Activated naive CD4-positive, alpha-beta T cell treated with anti-CD3 and anti-CD28 coated beads, Interleukin-2, amount 10 ng/mL, durations not matched to agents 7 days and 5 days (primary cell): ENCODE results near the gene FGF19.

ENCODE experiments used
- CTCF ChIA-PET: fragments of 350-600 bp; sonication (Branson Sonifier 250); formaldehyde crosslinking; loops from one replicate; lab custom pipeline; 2021; ENCODE audit warnings: antibody characterized with exemption; lab: Charles Lee
- DNase-seq: peaks from one replicate; pipeline ENCODE4 v3.0.0-alpha.2; 2020
- H3K27ac Mint-ChIP-seq: one replicate; pipeline ENCODE4 v1.8.0; 2021; ENCODE audit warnings: mild to moderate bottlenecking, moderate library complexity, mixed read lengths
- H3K27me3 Mint-ChIP-seq: one replicate; pipeline ENCODE4 v1.8.0; 2021; ENCODE audit warnings: mild to moderate bottlenecking, mixed read lengths
- H3K36me3 Mint-ChIP-seq: one replicate; pipeline ENCODE4 v1.8.0; 2021; ENCODE audit warnings: mixed read lengths
- H3K4me1 Mint-ChIP-seq: one replicate; pipeline ENCODE4 v1.8.0; 2021; ENCODE audit warnings: mixed read lengths
- H3K4me3 Mint-ChIP-seq: one replicate; pipeline ENCODE4 v1.8.0; 2021; ENCODE audit warnings: mild to moderate bottlenecking, moderate library complexity, mixed read lengths
- H3K9me3 Mint-ChIP-seq: one replicate; pipeline ENCODE4 v1.8.0; 2021; ENCODE audit warnings: mixed read lengths

FGF19 gene

DNA sequence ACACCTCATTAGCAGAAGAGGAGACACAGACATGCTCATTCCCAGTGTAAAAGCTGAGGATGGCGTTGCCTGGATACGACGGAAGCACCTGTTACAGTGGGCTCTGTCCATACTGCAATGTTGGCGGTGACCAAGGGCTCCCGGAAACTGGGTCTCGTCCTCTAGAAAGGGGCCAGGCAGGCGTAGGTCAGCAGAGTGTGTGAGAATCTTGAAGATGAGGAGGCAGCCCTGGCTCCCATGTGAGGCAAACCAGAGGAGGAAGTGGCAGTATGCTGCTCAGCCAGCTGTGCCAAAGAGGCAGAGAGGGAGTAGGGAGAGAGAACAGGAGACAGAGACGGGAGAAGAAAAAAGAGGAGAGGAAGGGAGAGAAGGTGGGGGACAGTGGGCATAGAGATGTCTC is 38.9 kb downstream of the FGF19 start:
- H3K27ac Mint-ChIP-seq = no peak overlapping the region
- no peaks in the 10 kb centered on the region for H3K4me1 Mint-ChIP-seq
- CTCF ChIA-PET = no interaction called here
- peaks cover 9% of the 10 kb centered on the region for H3K36me3 Mint-ChIP-seq
- H3K9me3 Mint-ChIP-seq = no peaks in the 10 kb centered on the region
- H3K27me3 Mint-ChIP-seq = no peaks in the 10 kb centered on the region
- H3K4me3 Mint-ChIP-seq = no peak overlapping the region
- DNase-seq = no peak

DNA sequence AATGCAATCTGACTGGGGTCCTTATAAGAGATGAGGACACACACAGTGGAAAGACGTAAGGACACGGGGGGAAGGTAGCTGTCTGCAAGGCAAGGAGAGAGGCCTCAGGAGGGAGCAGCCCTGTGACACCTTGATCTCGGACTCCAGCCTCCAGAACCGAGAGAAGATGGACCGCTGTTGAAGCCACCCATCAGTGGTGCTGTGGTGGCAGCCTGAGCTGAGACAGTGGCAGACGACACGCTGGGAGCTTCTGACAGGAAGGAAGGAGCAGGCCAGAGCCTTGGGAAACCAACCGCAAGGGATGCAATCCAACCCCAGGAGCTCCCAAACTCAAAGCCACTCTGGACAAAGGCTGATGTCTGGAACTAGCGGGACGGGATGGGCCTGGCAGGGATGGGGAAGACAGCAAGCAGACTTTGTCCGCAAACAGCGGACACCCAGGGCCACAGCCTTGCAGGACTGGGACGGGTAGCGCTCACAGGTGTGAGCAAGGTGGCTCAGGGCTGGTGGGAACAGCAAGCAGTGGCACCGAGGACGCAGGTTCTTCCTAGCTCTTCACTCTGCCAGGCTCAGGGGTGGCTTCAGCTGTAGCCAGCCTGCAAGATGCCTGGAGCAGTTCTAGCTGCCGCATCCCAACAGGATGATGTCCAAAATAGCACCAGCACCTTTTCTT is 39.6 kb downstream of the FGF19 start:
- Mint-ChIP-seq H3K27ac (no peak overlapping the region), H3K4me1 (no peaks in the 10 kb centered on the region), H3K27me3 (no peaks in the 10 kb centered on the region), H3K4me3 (no peak overlapping the region), H3K9me3 (no peaks in the 10 kb centered on the region), H3K36me3 (peaks cover 6% of the 10 kb centered on the region)
- CTCF ChIA-PET = no interaction called here
- no peak for DNase-seq

DNA sequence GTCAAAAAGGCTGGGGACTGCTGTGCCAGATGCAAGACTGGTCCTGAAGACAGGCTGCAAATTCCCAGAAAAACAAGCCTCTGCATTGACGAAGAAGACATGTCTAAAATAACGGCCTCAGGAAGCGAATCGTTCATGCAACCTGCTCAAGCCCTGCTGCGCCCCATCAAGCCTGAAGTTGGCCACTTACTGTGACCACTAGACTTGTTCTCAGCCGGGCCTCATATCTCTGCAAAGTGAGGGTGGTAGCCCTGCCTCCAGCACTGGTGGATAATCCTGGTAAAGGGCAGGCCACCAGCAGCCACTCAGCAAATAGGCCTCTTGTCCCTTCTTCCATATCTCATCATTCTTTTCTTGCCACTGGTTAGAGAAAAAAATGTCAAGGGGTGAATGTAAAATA is 40.5 kb downstream of the FGF19 start:
- H3K9me3 Mint-ChIP-seq = no peaks in the 10 kb centered on the region
- CTCF ChIA-PET = interaction anchor here (1.0 kb wide), 1 partner anchor 563 kb away, joined by 3 read pairs; no protein-coding TSS in a partner anchor
- no peak overlapping the region for H3K4me3 Mint-ChIP-seq
- H3K36me3 Mint-ChIP-seq = peaks cover 3% of the 10 kb centered on the region
- DNase-seq = no peak
- peak overlapping the region; percentile 67 for H3K27ac Mint-ChIP-seq
- H3K4me1 Mint-ChIP-seq = no peaks in the 10 kb centered on the region
- H3K27me3 Mint-ChIP-seq = no peaks in the 10 kb centered on the region

DNA sequence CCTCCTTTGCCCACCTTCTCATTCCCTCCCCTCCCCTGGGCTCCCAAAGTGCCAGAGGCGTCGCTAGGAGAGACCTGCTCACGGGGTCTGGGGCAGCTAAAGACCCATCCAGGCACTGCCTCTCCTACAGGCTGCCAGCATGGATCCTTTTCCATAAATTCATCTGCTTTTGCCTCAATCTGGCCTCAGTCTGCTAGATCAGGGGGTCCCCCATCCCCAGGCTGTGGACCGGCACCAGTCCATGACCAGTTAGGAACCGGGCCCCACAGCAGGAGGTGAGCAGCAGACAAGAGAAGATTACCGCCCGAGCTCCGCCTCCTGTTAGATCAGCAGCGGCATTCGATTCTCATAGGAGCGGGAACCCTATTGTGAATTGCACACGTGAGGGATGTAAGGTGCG is 41.0 kb downstream of the FGF19 start:
- CTCF ChIA-PET = interaction anchor here (0.6 to 1.0 kb wide), 2 partner anchors 146 to 563 kb away, joined by 3 read pairs; no protein-coding TSS in a partner anchor
- Mint-ChIP-seq H3K27ac (no peak overlapping the region), H3K36me3 (peaks cover 2% of the 10 kb centered on the region), H3K9me3 (no peaks in the 10 kb centered on the region), H3K27me3 (no peaks in the 10 kb centered on the region), H3K4me1 (no peaks in the 10 kb centered on the region), H3K4me3 (no peak overlapping the region)
- no peak for DNase-seq

DNA sequence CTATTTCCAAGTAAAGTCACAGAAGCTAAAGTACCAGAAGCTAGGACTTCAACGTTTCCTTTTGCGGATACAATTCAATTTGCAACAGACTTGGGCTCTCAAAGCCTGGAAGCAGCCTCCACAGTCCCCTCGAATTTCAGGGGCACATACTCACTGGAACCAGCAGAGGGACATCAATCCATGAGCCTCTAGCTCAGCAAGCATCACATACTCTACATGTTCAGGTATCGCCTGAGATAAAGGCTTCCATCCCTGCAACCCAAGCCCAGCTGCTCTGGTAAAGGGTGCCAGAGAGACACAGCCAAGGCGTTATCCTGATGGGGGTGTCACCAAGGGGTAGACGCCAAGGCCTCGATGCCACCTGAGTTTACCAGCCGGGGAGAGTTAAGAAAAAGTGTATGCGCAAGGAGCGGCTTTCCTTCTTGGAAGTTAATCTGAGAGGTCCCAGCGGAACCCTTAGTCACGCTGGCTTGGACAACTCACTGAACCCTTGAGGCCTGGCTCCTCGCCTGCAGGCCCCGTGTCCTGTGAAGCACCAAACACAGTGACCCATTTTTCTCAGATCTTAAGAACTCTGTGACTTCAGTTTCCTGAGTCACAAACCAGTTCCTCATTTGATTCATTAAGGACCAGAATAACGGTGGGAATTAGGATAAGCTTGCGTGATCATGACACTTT is 41.7 kb downstream of the FGF19 start:
- no peak overlapping the region for H3K27ac Mint-ChIP-seq
- CTCF ChIA-PET = interaction anchor here (1.0 to 1.2 kb wide), 2 partner anchors 8 to 562 kb away, joined by 3 to 4 read pairs; no protein-coding TSS in a partner anchor
- H3K4me3 Mint-ChIP-seq = no peak overlapping the region
- no peaks in the 10 kb centered on the region for H3K27me3 Mint-ChIP-seq
- no peaks in the 10 kb centered on the region for H3K4me1 Mint-ChIP-seq
- H3K36me3 Mint-ChIP-seq = no peaks in the 10 kb centered on the region
- H3K9me3 Mint-ChIP-seq = no peaks in the 10 kb centered on the region
- no peak for DNase-seq

DNA sequence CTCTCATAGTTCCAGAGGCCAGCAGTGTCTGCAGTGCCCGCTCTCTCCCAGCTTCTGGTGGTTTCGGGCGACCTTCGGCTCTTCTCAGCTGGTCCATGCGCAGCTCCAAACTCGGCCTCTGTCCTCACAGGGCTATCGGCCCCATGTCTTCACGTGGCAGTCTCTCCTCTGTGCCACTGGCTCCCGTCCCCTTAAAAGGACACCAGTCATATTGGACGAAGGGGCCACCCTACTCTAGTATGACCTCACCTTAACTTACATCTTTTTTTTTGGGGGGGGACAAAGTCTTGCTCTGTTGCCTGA is 42.5 kb downstream of the FGF19 start:
- no peak for DNase-seq
- Mint-ChIP-seq H3K27ac (no peak overlapping the region), H3K9me3 (no peaks in the 10 kb centered on the region), H3K36me3 (no peaks in the 10 kb centered on the region), H3K27me3 (no peaks in the 10 kb centered on the region), H3K4me3 (no peak overlapping the region), H3K4me1 (no peaks in the 10 kb centered on the region)
- CTCF ChIA-PET = interaction anchor here (1.2 kb wide), 1 partner anchor 9 kb away, joined by 4 read pairs; no protein-coding TSS in a partner anchor

DNA sequence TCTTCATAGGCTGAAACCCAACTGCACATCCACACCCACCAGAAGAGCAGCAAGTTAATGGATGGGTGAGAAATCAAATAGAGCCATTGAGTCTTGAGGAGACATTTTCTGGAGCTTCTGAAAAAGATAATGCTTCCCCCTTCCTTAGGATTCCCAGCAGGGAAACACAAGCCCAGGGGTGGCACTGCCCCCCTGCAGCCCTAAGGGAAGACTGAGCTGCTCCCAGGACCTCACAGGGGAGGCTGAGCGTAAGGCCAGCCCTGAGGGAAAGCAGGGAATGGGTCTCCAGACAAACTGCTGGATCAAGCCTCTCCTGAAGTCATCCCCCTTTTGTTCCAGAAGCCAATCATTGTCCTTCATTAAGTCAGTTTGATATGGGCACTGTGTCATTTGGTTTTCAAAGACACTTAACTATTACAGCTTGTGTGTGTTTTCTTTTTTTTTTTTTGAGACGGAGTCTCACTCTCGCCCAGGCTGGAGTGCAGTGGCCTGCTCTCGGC is 43.8 kb downstream of the FGF19 start:
- no peaks in the 10 kb centered on the region for H3K36me3 Mint-ChIP-seq
- CTCF ChIA-PET = interaction anchor here (1.3 to 3.2 kb wide), 2 partner anchors 10 to 17 kb away, joined by 3 to 17 read pairs; no protein-coding TSS in a partner anchor
- DNase-seq = no peak
- H3K9me3 Mint-ChIP-seq = no peaks in the 10 kb centered on the region
- no peaks in the 10 kb centered on the region for H3K4me1 Mint-ChIP-seq
- H3K4me3 Mint-ChIP-seq = no peak overlapping the region
- no peak overlapping the region for H3K27ac Mint-ChIP-seq
- no peaks in the 10 kb centered on the region for H3K27me3 Mint-ChIP-seq

DNA sequence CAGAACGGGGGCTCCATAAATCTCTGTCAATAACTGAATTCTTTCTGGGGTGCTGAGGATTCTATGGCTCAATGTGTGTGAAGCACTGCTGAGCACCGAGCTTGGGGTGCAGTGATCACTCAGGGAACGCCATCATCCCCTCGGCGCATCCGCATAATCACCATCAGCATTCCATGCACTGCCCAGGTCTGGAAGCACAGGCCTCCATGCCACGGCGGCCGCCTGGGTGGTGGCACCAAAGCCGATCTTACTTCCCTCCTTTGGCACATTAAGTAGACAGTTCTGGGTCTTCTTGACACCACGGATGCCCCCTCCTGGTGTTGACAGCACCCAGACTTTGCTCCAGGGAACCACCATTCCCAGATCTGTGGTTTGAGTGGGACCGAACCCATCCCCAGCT is 44.2 kb downstream of the FGF19 start:
- Mint-ChIP-seq H3K4me1 (no peaks in the 10 kb centered on the region), H3K27me3 (no peaks in the 10 kb centered on the region), H3K36me3 (no peaks in the 10 kb centered on the region), H3K27ac (no peak overlapping the region), H3K4me3 (no peak overlapping the region), H3K9me3 (no peaks in the 10 kb centered on the region)
- CTCF ChIA-PET = interaction anchor here (1.3 to 3.2 kb wide), 2 partner anchors 11 to 17 kb away, joined by 3 to 17 read pairs; no protein-coding TSS in a partner anchor
- DNase-seq = no peak

DNA sequence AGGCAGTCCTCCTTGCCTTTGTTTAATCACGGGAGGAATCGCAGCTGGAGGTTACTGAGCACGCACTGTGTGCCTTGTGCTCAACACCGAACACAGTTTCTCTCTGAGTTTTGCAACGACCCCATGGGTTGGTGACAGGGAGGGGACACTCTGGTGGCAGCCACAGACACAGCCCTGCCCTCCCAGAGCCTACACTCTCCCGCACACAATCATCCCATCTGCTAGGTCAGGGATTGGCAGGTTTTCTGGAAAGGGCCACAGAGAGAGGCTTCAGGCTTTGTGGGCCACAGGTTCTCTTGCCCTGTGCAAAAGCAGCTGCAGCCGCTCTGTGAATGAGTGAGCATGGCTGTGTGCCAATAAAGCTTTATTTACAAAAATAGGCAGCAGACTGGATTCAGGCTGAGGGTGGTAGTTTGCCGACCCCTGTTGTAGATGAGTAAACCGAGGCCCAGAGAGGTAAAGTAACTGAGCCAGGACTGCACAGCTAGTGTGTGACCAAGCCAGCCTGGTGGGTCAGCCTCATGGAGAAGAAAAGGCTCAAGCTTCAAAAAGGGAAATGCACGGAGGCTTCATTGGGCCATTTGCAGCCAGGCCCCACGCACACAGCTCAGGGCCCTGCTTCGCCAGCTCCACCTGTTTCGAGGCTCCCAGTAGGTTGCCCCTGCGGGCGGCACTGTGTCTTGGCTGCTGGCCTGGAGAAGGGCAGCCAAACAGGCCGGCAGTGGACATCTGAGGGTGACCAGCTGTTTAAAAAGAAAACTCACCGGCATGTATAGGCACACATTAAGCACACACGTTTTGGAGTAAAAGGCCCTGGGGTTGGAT is 45.0 kb downstream of the FGF19 start:
- Mint-ChIP-seq H3K4me1 (no peaks in the 10 kb centered on the region), H3K4me3 (no peak overlapping the region), H3K9me3 (no peaks in the 10 kb centered on the region), H3K36me3 (no peaks in the 10 kb centered on the region), H3K27me3 (no peaks in the 10 kb centered on the region), H3K27ac (no peak overlapping the region)
- DNase-seq = no peak
- CTCF ChIA-PET = interaction anchor here (0.6 to 3.2 kb wide), 4 partner anchors 9 to 1244 kb away, joined by 3 to 17 read pairs (median 3); no protein-coding TSS in a partner anchor

DNA sequence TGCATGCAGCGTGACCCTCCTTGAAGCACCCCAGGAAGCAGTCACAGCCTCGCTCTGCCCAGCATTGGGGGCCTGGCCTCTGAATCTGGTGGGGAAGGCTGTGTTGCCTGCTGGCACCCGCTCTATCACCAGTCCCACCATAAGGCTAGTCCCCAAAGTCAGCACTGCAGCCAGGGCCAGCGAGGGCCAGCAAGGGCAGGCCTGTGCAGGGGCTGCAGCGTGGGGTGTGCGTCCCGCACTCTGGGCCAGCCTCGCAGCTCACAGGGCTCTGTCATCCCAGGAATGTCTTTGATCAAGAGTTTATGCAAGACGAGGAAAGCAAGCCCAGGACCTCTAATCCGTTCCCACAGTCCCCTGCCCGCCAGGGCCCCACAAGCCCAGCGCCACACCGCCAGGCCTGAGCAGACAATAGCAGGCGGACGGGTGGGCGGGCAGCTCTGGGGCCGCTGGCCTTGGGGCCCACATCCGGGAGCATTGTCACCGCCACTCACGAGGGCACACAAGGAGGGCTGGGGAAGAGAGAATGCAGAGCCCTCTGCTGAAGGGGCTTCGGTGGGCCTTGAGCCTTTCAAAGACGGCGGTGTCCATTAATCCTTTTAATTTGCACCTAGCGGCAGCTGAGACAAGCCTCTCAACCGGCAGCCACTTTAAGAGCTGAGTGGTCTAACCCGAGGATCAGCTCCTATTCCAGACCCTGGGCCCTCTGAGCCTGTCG is 45.8 kb downstream of the FGF19 start:
- no peaks in the 10 kb centered on the region for H3K27me3 Mint-ChIP-seq
- H3K4me1 Mint-ChIP-seq = no peaks in the 10 kb centered on the region
- no peak overlapping the region for H3K4me3 Mint-ChIP-seq
- H3K27ac Mint-ChIP-seq = no peak overlapping the region
- no peaks in the 10 kb centered on the region for H3K36me3 Mint-ChIP-seq
- CTCF ChIA-PET = interaction anchor here (3.2 kb wide), 1 partner anchor 12 kb away, joined by 17 read pairs; no protein-coding TSS in a partner anchor
- no peaks in the 10 kb centered on the region for H3K9me3 Mint-ChIP-seq
- DNase-seq = no peak

DNA sequence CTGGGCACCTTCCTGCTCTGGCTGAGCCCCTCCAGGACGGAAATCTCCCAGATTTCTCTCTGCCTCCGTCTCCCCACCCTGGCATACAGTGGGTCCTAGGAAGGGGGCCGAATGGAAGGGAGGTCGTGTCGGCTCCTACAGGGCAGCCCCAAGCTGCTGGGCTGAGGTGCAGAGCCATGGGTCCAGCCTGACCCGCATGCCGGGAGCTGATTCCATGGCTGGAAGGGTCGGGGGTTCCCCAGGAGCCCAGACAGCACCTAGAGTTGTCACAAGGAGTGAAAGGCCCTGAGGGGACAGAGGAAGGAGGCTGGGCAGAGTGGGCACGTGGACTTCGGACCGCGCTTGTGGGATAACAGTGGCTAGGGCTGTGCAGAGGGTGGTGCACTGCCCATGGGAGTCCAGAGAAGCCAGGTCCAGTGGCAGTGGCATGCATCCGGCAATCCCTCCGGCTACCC is 46.3 kb downstream of the FGF19 start:
- Mint-ChIP-seq H3K9me3 (no peaks in the 10 kb centered on the region), H3K4me1 (no peaks in the 10 kb centered on the region), H3K4me3 (no peak overlapping the region), H3K27me3 (no peaks in the 10 kb centered on the region), H3K36me3 (no peaks in the 10 kb centered on the region), H3K27ac (no peak overlapping the region)
- CTCF ChIA-PET = interaction anchor here (2.2 kb wide), 1 partner anchor 13 kb away, joined by 6 read pairs; no protein-coding TSS in a partner anchor
- DNase-seq = no peak

DNA sequence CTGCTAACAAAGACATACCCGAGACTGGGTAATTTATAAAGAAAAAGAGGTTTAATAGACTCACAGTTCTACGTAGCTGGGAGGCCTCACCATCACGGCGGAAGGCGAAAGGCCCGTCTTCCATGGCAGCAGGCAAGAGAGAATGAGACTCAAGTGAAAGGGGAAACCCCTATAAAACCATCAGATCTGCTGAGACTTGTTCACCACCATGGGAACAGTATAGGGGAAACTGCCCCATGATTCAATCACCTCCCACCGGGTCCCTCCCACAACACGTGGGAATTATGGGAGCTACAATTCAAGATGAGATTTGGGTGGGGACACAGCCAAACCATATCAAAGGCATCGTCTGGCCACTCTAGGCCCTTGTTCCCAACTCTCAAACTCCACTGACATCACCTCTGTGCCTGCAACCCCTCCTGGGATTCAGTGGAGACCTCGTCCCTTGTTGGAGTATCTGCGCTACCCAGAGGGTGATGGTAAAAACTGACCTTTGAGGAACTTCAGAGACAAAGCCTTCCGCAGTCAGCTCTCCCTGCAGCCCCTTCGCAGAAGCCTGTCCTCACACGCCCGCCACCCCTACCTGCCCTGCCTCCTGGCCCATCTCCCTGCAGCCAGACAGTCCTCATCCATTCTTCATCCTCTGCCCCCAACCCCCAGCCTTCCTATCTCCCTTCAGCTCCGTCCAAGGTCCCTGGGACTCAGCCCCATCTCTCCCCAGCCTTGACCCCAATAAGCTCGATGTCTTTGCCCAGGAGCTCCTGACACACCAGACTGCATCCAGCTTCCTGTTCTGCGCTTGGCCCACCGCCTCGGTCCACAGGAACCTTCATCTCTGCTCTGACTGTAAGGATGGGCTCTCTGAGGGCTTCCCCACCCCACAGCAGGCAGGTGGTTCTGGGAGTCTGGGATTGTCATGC is 47.0 kb downstream of the FGF19 start:
- no peaks in the 10 kb centered on the region for H3K4me1 Mint-ChIP-seq
- no peaks in the 10 kb centered on the region for H3K27me3 Mint-ChIP-seq
- H3K27ac Mint-ChIP-seq = no peak overlapping the region
- CTCF ChIA-PET = interaction anchor here (2.2 kb wide), 1 partner anchor 14 kb away, joined by 6 read pairs; no protein-coding TSS in a partner anchor
- H3K4me3 Mint-ChIP-seq = no peak overlapping the region
- no peaks in the 10 kb centered on the region for H3K36me3 Mint-ChIP-seq
- H3K9me3 Mint-ChIP-seq = no peaks in the 10 kb centered on the region
- no peak for DNase-seq
